Measurements from ENCODE around the gene UBE2L5.
A peak's percentile ranks its signal among the peaks of the same experiment; 100 is the strongest.

Gene UBE2L5

DNA sequence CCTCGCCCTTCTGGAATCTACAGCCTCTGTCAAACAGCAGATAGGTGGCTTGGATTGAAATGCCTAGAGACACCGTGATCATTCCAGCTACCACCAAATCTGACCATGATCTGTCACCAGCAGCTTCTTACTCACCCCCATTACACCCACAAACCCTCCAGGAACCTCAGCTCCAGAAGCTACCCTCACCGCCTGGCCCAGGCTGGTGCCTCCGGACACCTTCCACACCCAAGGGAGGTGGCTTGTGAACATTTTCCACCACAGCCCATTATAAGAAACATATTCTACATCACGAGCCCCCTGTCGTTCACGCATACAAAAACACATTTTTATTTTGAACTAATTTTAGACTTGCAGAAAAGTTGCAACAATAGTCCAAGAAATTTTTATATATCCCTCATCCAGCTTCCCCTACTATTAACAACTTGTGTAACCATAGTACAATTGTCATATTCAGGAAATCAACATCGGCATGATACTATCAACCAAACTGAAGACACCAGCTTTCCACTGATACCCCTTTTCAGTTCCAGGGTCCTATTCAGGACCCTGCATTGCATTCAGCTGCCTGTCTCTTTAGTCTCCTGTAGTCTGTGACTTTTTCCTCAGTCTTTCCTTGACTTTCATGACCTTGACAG is 15.4 kb upstream of the UBE2L5 start:
- no peak for DNase-seq (ENCODE audit: low spot score)

DNA sequence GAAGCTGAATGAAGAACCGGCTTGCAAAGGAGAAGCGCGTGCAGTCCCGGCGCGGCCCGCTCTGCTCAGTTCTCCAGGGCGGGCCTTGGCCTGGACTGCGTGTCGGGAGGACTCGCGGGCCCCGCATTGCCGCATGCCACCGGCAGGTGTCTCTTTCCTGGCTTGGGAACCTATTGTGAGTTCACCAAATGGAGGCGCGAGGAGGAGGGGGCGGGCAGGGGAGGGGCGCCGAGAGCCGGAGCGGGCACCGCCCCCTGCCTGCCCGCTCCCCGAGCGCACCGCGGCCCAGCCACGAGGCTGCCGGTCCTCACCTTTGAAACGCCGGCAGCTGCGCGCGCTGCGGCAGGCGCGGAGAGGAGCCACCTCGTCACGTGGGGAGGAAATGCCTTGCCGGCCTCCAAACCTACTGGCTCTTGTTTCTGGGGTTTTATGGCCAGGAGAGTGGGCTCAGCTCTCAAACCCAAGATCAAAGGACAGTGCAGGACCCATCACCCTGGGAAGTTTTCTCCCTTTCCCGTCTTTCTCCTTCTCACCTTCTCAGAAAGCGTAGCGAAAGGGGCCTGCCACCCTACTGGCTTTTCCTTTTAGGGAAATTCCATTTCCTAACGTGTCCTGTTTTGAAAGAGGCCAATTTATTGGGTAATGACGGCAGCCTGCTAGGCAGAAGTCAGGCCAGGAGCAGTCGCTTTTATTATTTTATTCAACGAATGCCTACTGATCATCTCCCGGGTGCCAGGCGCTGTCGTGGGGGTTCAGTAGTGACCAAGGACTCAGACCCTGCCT is 13.8 kb upstream of the UBE2L5 start:
- peak; percentile 90 for DNase-seq (ENCODE audit: low spot score)

DNA sequence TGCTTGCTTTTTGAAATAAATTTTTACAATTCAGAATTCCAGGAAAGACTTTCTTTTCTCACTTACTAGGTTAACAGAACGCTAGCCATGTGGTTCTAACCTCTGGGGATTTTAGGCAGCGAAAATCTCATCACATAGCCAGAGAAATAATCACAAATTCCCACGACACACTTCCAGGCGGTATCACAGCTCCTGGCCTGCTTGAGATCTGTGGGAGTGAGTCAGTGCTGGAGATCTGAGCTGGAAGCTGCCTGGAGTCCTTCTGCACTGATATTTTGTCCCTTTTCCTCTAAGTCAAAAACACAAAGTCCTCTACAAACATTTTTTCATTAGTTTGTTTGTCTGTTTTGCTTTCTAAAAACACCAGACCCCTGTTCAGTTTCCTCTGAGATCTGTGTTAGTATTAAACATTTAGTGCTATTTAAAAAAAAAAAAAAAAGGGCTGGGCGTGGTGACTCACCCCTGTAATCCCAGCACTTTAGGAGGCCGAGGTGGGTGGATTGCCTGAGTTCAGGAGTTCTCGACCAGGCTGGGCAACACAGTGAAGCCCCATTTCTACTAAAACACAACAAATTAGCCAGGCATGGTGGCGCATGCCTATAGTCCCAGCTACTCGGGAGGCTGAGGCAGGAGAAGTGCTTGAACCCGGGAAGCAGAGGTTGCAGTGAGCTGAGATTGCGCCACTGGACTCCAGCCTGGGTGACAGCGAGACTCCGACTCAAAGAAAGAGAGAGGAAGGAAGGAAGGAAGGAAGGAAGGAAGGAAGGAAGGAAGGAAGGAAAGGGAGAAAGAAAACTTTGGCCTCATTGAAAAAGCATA is 12.2 kb upstream of the UBE2L5 start:
- no peak for DNase-seq (ENCODE audit: low spot score)

DNA sequence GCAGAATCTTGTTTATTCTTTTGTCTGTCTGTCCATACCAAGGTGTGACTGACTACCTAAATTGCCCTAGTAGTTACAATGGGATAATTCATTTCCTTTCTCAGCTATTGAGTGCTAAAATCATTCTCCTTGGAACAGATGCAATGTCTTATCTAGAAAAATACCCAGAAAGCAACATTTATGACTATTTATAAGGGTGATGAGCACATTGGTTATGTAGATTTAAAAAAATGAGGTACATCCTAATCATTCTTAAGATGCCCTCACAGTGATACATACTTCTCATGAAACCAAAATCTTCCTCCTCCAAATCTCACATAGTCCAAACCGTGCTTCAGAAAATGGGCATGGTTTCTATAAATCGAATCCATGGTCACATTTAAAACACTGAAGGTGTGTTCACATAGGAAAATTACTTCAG is 11.6 kb upstream of the UBE2L5 start:
- DNase-seq (ENCODE audit: low spot score), result no peak

GRCh38 chr13:30412346-30412745 is 9.9 kb upstream of the UBE2L5 start:
- no peak for DNase-seq (ENCODE audit: low spot score)

GRCh38 chr13:30413842-30414241 is 8.5 kb upstream of the UBE2L5 start:
- no peak for DNase-seq (ENCODE audit: low spot score)

DNA sequence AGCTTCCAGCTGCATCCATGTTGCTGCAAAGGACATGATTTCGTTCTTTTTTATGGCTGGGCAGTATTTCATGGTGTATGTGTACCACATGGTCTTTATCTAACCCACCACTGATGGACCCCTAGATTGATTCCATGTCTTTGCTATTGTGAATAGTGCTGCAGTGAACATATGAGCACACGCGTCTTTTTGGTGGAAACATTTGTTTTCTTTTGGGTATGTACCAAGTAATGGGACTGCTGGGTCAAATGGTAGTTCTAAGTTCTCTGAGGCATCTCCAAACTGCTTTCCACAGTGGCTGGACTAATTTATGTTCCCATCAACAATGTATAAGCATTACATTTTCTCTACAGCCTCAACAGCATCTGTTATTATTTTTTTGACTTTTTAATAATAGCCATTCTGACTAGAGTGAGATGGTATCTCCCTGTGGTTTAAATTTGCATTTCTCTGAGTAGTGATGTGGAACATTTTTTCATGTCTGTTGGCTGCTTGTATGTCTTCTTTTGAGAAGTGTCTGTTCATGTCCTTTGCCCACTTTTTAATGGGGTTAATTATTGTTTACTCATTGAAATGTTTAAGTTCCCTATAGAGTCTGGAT is 6.8 kb upstream of the UBE2L5 start:
- DNase-seq (ENCODE audit: low spot score), result no peak

GRCh38 chr13:30416471-30416870 is 5.8 kb upstream of the UBE2L5 start:
- no peak for DNase-seq (ENCODE audit: low spot score)

DNA sequence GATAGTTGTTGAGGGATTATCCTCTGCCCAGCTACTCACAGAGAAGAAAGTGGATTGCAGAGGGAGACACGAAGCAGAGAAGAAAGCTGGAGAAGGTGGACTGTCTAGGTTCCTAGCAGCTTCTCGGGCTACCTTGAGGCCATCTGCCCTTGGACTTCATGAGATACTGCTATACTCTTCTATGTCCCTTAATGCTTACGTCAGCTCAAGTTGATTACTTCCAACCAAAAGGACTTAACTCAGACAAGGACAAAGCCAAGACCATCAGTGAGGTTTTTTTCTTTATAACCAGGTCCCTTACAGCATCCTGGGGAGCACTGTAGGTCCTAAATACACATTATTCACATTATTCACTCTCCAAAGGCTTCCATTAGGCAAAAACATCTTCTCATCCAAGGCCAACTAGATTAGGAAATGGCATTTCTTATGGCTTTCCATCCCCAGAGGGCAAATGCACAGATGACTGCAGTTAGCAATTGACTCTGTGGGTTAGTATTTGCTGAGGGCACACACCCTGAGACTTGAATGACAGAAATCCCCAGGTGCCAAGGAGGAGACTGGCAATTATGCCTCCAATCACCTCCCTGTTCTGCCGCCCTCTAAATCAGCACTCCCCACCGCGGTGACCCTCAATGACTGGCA is 4.1 kb upstream of the UBE2L5 start:
- DNase-seq (ENCODE audit: low spot score), result no peak

GRCh38 chr13:30418717-30419459 is 3.4 kb upstream of the UBE2L5 start:
- no peak for DNase-seq (ENCODE audit: low spot score)

DNA sequence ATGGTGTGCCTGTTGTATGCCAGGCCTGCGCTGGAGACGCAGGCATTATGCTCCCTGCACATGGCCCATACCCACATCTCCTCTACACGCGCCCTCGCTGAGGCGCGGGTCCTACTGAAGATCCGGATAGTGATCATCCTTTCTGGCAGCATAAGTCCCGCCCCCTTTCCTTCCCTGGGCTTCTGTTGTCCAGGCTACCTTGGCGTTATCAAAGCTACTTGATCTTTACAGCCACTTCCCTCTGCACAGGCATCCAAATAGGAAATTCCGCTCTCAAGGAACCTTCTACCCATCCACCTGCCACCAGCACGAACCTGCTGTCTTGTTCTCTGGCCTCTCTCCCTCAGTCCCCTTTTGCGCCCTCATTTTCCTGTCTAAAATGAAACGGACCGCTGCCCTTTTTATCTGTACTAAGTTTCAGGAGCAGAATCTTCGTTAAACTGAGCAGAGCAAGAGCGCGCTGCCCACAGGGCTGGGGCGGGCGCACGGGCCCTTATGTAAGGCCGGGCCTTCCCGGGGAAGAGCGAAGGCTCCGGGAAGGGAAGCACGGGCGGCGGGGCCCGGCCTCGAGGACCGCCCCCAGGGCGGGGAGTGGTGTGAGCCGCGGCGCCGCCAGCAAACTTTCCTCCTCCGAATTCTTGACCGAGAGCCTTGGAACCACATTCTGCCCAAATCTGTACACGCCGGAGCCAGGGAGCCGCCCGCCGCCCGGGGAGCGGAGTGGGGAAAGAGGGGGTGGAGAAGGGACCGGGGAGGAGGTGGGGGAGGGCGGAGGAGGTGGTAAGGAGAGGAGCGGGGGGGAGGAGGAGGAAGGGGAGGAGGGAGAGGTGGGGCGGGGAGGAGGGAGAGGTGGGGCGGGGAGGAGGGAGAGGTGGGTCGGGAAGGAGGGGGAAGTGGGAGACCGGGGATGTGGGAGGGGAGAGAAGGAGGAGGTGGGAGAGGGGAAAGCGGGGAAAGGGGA is 920 bp upstream of the UBE2L5 start:
- peak; percentile 74 for DNase-seq (ENCODE audit: low spot score)

- no peak for DNase-seq (ENCODE audit: low spot score)
Observed at GRCh38 chr13:30423891-30424290, 1.6 kb downstream of the UBE2L5 start.

- DNase-seq (ENCODE audit: low spot score), result no peak
Observed at GRCh38 chr13:30429235-30429634, 6.9 kb downstream of the UBE2L5 start.

DNA sequence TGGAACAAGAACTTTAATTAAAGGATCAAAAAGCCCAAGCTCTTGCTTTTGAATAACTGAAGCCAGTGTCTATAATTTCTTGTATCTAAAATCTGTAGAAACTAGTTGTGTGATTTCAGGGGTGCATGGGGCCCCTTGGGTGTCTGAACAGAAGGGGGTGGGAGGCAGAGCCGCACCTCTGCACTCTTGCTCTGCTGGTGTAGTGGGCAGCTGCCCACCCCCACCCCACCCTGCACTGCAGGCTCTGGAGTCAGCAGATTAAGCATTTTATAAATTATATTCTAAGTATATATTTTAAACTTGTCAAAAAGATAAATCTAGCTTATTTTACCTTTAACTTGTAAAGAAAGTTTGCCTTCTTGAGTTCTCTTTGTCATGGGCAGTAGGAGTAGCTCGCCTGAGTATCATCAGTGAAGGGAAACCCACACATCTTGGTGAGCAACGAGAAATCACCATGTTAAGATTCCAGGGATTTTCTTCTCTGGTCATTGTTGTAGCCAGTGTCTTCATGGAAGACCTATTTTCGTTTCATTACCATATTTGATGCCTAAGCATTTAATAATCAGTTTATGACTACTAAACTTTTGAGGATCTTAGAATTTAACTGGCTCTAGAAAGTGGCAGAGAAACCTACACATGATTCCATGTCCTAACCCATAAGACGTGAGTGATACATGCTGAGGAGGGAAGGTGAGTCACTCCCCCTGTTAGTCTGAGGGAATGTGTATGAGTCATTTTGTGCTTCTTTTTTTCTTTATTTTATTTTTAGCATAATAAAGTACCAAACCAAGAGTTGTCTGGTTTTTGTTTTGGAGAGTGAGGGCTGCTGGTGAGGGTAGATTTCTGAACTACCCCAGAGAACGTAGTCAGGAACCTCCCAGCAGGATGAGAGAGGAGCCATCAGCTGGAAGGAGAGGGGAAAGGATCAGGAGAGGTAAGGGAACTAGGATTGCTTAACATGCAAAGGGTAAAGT is 7.7 kb downstream of the UBE2L5 start:
- peak; percentile 73 for DNase-seq (ENCODE audit: low spot score)

DNA sequence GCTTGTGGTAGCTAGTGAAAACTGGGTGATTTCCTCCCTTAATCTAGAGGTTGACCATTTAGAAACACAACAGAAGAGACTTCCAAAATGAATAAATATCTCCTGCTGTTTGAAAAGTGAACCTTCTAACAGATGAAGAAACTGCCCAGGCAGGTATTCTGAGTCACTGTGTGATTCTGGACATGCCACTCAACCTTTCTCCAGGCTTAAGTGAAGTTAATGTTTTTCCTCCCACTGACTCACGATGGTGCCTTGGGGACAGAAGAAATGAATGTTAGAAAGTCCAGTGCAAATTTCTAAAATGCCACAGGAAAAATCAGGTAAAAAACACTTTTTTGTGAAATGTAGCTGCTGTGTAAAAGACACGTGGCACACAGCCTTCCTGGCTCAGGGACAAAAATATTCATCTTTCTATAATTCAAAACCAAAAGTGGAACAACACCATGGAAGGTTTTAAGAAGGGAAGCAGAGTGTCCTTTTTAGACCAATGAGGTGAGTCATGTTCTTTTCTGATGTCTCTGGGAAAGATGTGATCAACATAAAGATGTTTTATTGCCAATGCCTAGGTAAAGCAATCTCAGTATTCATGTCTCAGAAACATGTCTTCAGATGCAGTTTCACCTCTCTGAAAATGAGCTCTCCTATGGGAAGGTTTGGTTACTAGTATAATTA is 9.1 kb downstream of the UBE2L5 start:
- DNase-seq (ENCODE audit: low spot score), result no peak

DNA sequence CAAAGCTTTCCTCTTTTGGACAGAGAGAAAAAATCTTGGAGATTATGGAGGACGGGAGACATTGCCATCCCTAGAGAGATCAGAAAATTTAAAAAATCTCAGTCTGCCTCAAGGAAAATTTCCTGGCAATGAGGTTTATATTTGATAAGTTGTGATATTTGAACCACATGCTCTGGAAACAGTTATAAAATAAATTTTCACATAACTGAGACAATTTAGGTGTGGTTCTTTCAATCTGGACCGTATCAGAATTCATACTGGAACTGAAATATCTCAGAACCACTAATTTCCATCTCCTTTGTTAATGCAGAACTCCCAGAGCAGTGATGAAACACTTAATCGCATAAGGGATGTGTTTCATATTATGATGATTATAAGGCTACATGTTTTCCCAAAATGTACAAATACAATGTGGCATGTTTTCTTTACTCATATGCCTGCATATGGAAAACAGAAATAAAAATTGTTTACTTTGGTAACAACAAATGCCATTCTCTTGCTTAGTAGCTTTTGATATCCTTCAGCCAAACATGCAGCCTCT is 13.7 kb downstream of the UBE2L5 start:
- no peak for DNase-seq (ENCODE audit: low spot score)

DNA sequence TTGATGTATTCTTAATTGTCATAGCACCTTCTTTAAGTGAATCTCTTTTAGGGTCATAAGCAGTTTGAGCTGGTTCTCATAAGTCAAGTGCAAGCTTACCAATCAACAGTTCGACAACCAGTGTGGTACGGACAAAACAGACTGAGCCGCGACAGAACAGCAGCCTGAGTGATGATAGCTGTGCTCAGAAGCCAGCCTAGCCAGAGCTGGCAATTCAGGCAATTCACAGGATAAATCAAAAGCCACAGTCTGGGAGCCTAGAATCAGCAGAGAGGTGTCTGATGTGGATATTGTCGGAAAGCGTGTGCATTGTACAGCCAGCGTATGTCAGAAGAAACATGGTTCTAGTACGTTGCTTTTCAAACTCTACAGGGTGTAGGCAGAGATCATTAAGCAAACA is 14.9 kb downstream of the UBE2L5 start:
- no peak for DNase-seq (ENCODE audit: low spot score)

GRCh38 chr13:30438286-30438685 is 16.0 kb downstream of the UBE2L5 start:
- DNase-seq (ENCODE audit: low spot score), result no peak

Measured in SW480 (cell line).